MM.1S (cell line): ENCODE data around the gene PAM16.

Source experiments
- DNase-seq: peaks from one replicate; pipeline ENCODE4 v3.0.0-alpha.2; 2015
- H2AFZ ChIP-seq: fragments of 300-600 bp; sonication (generic); 2 replicates; pipeline ENCODE4 v1.6.0; 2016; ENCODE audit warnings: antibody characterized with exemption, low read length
- H3F3A ChIP-seq: fragments of 300-600 bp; sonication (generic); 2 replicates; pipeline ENCODE4 v1.6.1; 2016; ENCODE audit warnings: mild to moderate bottlenecking, antibody characterized with exemption, low read length, moderate library complexity, mixed read lengths; ENCODE audit not compliant: insufficient read depth
- H3K27ac ChIP-seq: fragments of 300-600 bp; sonication (generic); 2 replicates; pipeline ENCODE4 v1.5.1; 2016; ENCODE audit warnings: mild to moderate bottlenecking, low read length
- H3K27me3 ChIP-seq: fragments of 300-600 bp; sonication (generic); replicated peaks from 2 replicates; pipeline ENCODE4 v1.6.0; 2016; ENCODE audit warnings: low read length; ENCODE audit not compliant: insufficient read depth
- H3K36me3 ChIP-seq: fragments of 300-600 bp; sonication (generic); replicated peaks from 2 replicates; pipeline ENCODE4 v1.6.1; 2016; ENCODE audit warnings: mild to moderate bottlenecking, low read length, mixed read lengths; ENCODE audit not compliant: insufficient read depth
- H3K4me1 ChIP-seq: fragments of 300-600 bp; sonication (generic); 2 replicates; pipeline ENCODE4 v1.6.1; 2016; ENCODE audit warnings: low read length, mixed read lengths
- H3K4me2 ChIP-seq: fragments of 300-600 bp; sonication (generic); 2 replicates; pipeline ENCODE4 v1.6.0; 2016; ENCODE audit warnings: low read depth, low read length
- H3K4me3 ChIP-seq: fragments of 300-600 bp; sonication (generic); 2 replicates; pipeline ENCODE4 v1.5.1; 2016; ENCODE audit warnings: low read length, mixed read lengths
- H3K79me2 ChIP-seq: fragments of 300-600 bp; sonication (generic); 2 replicates; pipeline ENCODE4 v1.6.1; 2016; ENCODE audit warnings: mixed run types, low read length, mixed read lengths
- H3K9ac ChIP-seq: fragments of 300-600 bp; sonication (generic); 2 replicates; pipeline ENCODE4 v1.6.1; 2016; ENCODE audit warnings: low read length, mixed read lengths
- H3K9me2 ChIP-seq: fragments of 300-600 bp; sonication (generic); replicated peaks from 2 replicates; pipeline ENCODE4 v1.6.1; 2016; ENCODE audit warnings: mild to moderate bottlenecking, low read length, mixed read lengths; ENCODE audit not compliant: insufficient read depth
- H3K9me3 ChIP-seq: fragments of 300-600 bp; sonication (generic); replicated peaks from 2 replicates; pipeline ENCODE4 v1.6.1; 2016; ENCODE audit warnings: mild to moderate bottlenecking, low read length, mixed read lengths; ENCODE audit not compliant: insufficient read depth
- H4K20me1 ChIP-seq: fragments of 300-600 bp; sonication (generic); 2 replicates; pipeline ENCODE4 v1.6.1; 2016; ENCODE audit warnings: mild to moderate bottlenecking, low read length, moderate library complexity, mixed read lengths; ENCODE audit not compliant: insufficient read depth
- CTCF ChIP-seq: fragments of 300-600 bp; sonication (generic); IDR thresholded peaks from 2 replicates; pipeline ENCODE4 v1.5.1; 2016; ENCODE audit warnings: antibody characterized with exemption, low read length, mixed read lengths
- EZH2 ChIP-seq: fragments of 300-600 bp; sonication (generic); optimal IDR thresholded peaks from 2 replicates; pipeline ENCODE3; 2017; ENCODE audit warnings: low read depth, mild to moderate bottlenecking, antibody characterized with exemption, low read length, mixed read lengths
- EZH2phosphoT487 ChIP-seq: fragments of 300-600 bp; sonication (generic); IDR thresholded peaks from 2 replicates; pipeline ENCODE4 v1.6.1; 2018; ENCODE audit warnings: antibody characterized with exemption, low read length

Gene PAM16

GRCh38 chr16:4358236-4358635, 7.1 kb upstream of the PAM16 start:
- Histone ChIP-seq H3K27ac (no peak overlapping the region), H3K9me2 (no peaks in the 10 kb centered on the region), H3K4me2 (no peak overlapping the region), H3K9ac (no peak overlapping the region), H3K79me2 (no peaks in the 10 kb centered on the region), H3K4me3 (no peak overlapping the region), H3K27me3 (no peaks in the 10 kb centered on the region), H3K36me3 (no peaks in the 10 kb centered on the region; the same call in 1 of the 2 replicates), H4K20me1 (no peaks in the 10 kb centered on the region), H2AFZ (no peak overlapping the region), H3F3A (0 out of 2 replicates have a peak, but pooled peaks cover 5% of the 10 kb centered on the region), H3K9me3 (no peaks in the 10 kb centered on the region), H3K4me1 (no peaks in the 10 kb centered on the region)
- no peak for DNase-seq
- no peak for TF ChIP-seq CTCF
- TF ChIP-seq EZH2, result no peak
- no peak for TF ChIP-seq EZH2phosphoT487

GRCh38 chr16:4356820-4357219, 5.7 kb upstream of the PAM16 start:
- no peak overlapping the region for H3K4me2 ChIP-seq

GRCh38 chr16:4354512-4355409, 3.6 kb upstream of the PAM16 start:
- TF ChIP-seq CTCF, result no peak
- no peak for TF ChIP-seq EZH2
- TF ChIP-seq EZH2phosphoT487, result no peak
- Histone ChIP-seq H3K36me3 (no peaks in the 10 kb centered on the region), H3K9me2 (no peaks in the 10 kb centered on the region), H3F3A (peaks cover 19% of the 10 kb centered on the region), H3K79me2 (peaks cover 11% of the 10 kb centered on the region), H3K9me3 (no peaks in the 10 kb centered on the region), H3K4me3 (no peak overlapping the region), H3K4me2 (no peak overlapping the region), H3K4me1 (0 out of 2 replicates have a peak, but pooled peaks cover 4% of the 10 kb centered on the region), H4K20me1 (no peaks in the 10 kb centered on the region), H2AFZ (no peak overlapping the region), H3K9ac (no peak overlapping the region), H3K27me3 (no peaks in the 10 kb centered on the region), H3K27ac (no peak overlapping the region)
- DNase-seq, result no peak

More at GRCh38 chr16:4356820-4357219, 5.7 kb upstream of the PAM16 start:
- no peaks in the 10 kb centered on the region for H3K27me3 ChIP-seq
- H3K9ac ChIP-seq, result no peak overlapping the region
- H3K27ac ChIP-seq, result no peak overlapping the region
- H3K9me3 ChIP-seq, result no peaks in the 10 kb centered on the region
- no peaks in the 10 kb centered on the region for H3K4me1 ChIP-seq
- peaks cover 15% of the 10 kb centered on the region for H3F3A ChIP-seq
- TF ChIP-seq CTCF (no peak), EZH2phosphoT487 (no peak), EZH2 (no peak)
- H2AFZ ChIP-seq, result no peak overlapping the region
- no peaks in the 10 kb centered on the region; the same call in 1 of the 2 replicates for H3K36me3 ChIP-seq
- no peaks in the 10 kb centered on the region for H3K79me2 ChIP-seq
- no peaks in the 10 kb centered on the region for H3K9me2 ChIP-seq
- no peak overlapping the region for H3K4me3 ChIP-seq
- H4K20me1 ChIP-seq, result no peaks in the 10 kb centered on the region
- no peak for DNase-seq
